ENCODE measurements around the gene PVALB.

The PVALB gene

GRCh38 chr22:36811094-36811800 is 5.6 kb downstream of the PVALB start:
- TF ChIP-seq USF1 (IDR thresholded peaks at IDR 0.05) = no peak

- TF ChIP-seq REST (IDR thresholded peaks at IDR 0.05; ENCODE audit: low read depth) = no peak
- no peak for TF ChIP-seq FOXM1 (IDR thresholded peaks at IDR 0.05; ENCODE audit: borderline replicate concordance, low read depth)
- no peak for TF ChIP-seq TCF12 (IDR thresholded peaks at IDR 0.05; ENCODE audit: low read depth)
- no peak for TF ChIP-seq EP300 (IDR thresholded peaks at IDR 0.05; ENCODE audit: borderline replicate concordance)
- no peak for TF ChIP-seq EGR1 (IDR thresholded peaks at IDR 0.05)
- no peak for TF ChIP-seq MAX (IDR thresholded peaks at IDR 0.05)
- no peak for TF ChIP-seq CREB1 (IDR thresholded peaks at IDR 0.05; ENCODE audit: low read depth)
- no peak for TF ChIP-seq TAF1 (IDR thresholded peaks at IDR 0.05; ENCODE audit: low read depth)
- no peak for TF ChIP-seq TEAD4 (IDR thresholded peaks at IDR 0.05)
- no peak for TF ChIP-seq CEBPB (IDR thresholded peaks at IDR 0.05)
- no peak for TF ChIP-seq ZBTB7A (IDR thresholded peaks at IDR 0.05; ENCODE audit: low read depth)
- no peak for TF ChIP-seq USF1 (IDR thresholded peaks at IDR 0.05)
- no peak for TF ChIP-seq NFIC (IDR thresholded peaks at IDR 0.05)
- no peak for TF ChIP-seq RAD21 (IDR thresholded peaks at IDR 0.05; ENCODE audit: low read depth)
- no peak for TF ChIP-seq YY1 (IDR thresholded peaks at IDR 0.05; ENCODE audit: low read depth)
Observed at GRCh38 chr22:36809351-36809750, 7.5 kb downstream of the PVALB start.

- TF ChIP-seq FOXM1 (IDR thresholded peaks at IDR 0.05; ENCODE audit: borderline replicate concordance, low read depth) (no peak), EP300 (IDR thresholded peaks at IDR 0.05; ENCODE audit: borderline replicate concordance) (no peak), NFIC (IDR thresholded peaks at IDR 0.05) (no peak), ZBTB7A (IDR thresholded peaks at IDR 0.05; ENCODE audit: low read depth) (no peak), CEBPB (IDR thresholded peaks at IDR 0.05) (no peak), TEAD4 (IDR thresholded peaks at IDR 0.05) (no peak), RAD21 (IDR thresholded peaks at IDR 0.05; ENCODE audit: low read depth) (no peak), REST (IDR thresholded peaks at IDR 0.05; ENCODE audit: low read depth) (no peak), YY1 (IDR thresholded peaks at IDR 0.05; ENCODE audit: low read depth) (no peak), USF1 (IDR thresholded peaks at IDR 0.05) (no peak), TAF1 (IDR thresholded peaks at IDR 0.05; ENCODE audit: low read depth) (no peak), EGR1 (IDR thresholded peaks at IDR 0.05) (no peak), MAX (IDR thresholded peaks at IDR 0.05) (no peak)
Observed at GRCh38 chr22:36808721-36809344, 8.0 kb downstream of the PVALB start.

- TF ChIP-seq TAF1 (IDR thresholded peaks at IDR 0.05; ENCODE audit: low read depth) (no peak), CREB1 (IDR thresholded peaks at IDR 0.05; ENCODE audit: low read depth) (no peak), EP300 (IDR thresholded peaks at IDR 0.05; ENCODE audit: borderline replicate concordance) (no peak), FOXM1 (IDR thresholded peaks at IDR 0.05; ENCODE audit: borderline replicate concordance, low read depth) (no peak), EGR1 (IDR thresholded peaks at IDR 0.05) (no peak), RAD21 (IDR thresholded peaks at IDR 0.05; ENCODE audit: low read depth) (no peak), REST (IDR thresholded peaks at IDR 0.05; ENCODE audit: low read depth) (no peak), YY1 (IDR thresholded peaks at IDR 0.05; ENCODE audit: low read depth) (no peak), CEBPB (IDR thresholded peaks at IDR 0.05) (no peak), USF1 (IDR thresholded peaks at IDR 0.05) (no peak), TEAD4 (IDR thresholded peaks at IDR 0.05) (no peak), MAX (IDR thresholded peaks at IDR 0.05) (no peak), ZBTB7A (IDR thresholded peaks at IDR 0.05; ENCODE audit: low read depth) (no peak), TCF12 (IDR thresholded peaks at IDR 0.05; ENCODE audit: low read depth) (no peak), NFIC (IDR thresholded peaks at IDR 0.05) (no peak)
Observed at GRCh38 chr22:36807627-36808026, 9.2 kb downstream of the PVALB start.

All from Ishikawa (cell line).